GM12872 (cell line): ENCODE measurements around the gene C11orf91.

Source experiments
- TF ChIP-seq, protein P1 (sequence below): IDR thresholded peaks from 3 replicates; pipeline ENCODE4 v1.5.1; 2011; ENCODE audit warnings: low read depth, mild to moderate bottlenecking, low read length, moderate library complexity; ENCODE audit not compliant: insufficient read depth

C11orf91 gene

DNA sequence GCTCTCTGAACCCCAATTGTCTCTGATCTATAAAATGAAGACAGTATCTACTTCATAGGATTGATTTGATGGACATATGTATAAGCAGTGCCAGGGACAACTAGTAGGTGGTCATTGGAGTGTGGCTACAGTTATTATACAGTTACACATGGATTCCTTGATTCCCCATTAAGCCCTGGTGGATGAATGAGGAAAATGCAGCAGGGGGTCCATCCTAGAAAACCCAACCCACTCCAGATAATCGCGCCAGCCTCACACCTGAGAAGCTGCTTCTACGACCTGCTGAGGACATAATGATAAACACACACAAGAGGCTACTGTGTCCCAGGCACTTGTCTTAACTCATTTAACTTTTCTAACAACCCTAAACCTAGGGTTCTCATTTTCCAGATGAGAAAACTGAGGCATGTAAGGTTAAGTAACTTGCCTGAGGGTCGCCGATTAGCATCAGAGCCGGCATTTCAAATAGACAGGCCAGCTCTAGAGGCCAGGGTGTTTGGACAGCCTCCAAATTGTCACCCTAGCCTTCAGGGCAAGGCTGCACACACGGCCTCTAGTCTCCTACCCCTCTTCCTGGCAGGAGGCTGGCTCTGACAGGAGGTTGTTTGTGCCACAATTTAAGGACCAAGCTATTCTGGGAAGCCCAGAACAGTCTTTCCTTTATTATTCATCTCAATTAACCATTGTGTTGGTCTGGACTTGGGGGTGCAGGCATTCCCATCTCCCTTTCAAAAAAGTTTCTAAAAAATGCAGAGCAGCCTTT is 3.8 kb upstream of the C11orf91 start:
- TF ChIP-seq, protein P1, sequence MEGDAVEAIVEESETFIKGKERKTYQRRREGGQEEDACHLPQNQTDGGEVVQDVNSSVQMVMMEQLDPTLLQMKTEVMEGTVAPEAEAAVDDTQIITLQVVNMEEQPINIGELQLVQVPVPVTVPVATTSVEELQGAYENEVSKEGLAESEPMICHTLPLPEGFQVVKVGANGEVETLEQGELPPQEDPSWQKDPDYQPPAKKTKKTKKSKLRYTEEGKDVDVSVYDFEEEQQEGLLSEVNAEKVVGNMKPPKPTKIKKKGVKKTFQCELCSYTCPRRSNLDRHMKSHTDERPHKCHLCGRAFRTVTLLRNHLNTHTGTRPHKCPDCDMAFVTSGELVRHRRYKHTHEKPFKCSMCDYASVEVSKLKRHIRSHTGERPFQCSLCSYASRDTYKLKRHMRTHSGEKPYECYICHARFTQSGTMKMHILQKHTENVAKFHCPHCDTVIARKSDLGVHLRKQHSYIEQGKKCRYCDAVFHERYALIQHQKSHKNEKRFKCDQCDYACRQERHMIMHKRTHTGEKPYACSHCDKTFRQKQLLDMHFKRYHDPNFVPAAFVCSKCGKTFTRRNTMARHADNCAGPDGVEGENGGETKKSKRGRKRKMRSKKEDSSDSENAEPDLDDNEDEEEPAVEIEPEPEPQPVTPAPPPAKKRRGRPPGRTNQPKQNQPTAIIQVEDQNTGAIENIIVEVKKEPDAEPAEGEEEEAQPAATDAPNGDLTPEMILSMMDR, result no peak

DNA sequence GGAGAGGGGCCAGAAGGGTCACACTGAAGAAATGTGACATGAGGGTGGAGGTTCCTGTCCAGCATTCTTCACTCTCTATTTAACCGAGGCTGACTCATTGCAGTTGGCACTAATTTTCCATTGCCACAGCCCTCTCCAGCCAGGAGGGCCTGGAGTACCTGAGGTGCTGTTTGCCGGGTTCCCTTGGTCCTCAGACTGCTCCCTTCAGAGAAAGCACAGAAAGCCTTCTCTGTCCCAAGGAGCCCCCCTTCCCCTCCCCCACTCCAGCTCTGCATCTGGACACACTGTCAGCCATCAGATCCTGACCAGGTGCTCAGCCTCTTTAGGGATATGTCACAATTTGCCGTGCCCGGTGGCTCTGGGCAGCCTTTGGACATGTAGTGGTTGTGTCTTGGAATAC is 3.2 kb upstream of the C11orf91 start:
- TF ChIP-seq, protein P1, result no peak

DNA sequence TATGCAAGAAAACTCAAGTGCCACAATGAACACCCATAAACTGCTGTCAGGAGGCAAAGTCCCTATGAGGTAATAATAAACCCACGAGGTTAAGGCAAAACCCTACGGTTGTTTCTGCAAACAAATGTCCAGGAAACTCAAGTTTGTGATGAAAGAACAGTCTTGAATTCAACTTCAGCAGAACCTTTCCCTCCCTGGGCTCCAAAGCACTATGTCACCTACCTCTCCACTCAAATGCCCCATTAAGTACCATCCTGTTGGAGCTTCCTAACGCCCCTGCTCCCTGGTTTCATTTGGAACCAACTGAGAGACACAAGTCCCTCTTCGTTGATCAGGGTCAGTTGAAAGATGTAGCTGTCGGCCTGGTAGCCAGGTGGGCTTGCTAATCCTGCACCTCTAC is 2.6 kb upstream of the C11orf91 start:
- TF ChIP-seq, protein P1, result no peak

DNA sequence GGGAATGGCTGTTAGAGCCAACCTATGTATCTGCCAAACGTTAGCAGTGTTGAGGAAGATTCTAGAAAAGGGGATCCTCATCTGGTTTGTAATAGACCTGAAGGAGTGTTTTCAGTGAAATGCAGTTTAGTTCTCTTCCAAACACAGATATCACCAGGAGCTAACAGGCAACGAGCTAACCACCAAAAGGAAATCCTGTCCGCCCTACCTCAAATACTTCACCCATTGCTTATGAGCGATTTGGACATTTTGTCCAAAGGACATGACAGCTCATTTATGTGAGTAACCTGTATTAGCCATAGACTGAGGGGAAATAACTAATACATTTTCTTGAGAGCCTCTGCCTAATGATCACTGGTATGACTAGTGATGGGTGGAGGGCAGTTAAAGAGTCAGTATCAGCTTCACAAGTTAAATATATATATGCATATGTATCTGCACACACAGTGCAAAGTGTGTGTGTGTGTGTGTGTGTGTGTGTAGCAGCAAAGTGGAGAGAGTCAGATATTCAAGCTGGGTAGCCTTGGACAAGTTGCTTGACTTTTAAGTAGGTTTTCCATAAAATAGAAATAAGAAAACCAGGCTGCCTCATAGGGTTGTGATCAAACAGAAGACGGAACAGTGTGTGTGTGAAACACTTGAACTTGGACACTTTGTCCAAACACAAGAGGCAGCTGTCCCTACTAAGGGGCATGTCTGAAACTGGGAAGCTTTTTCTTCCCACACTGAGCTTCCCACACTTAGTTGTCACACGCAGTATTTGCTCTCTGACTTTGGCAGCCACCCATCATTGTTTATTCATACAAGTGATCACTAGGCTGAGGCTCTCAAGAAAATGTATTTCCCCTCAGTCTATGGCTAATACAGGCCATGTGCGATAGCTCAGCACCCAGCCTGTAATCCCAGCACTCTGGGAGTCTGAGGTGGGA is 940 bp upstream of the C11orf91 start:
- TF ChIP-seq, protein P1, result no peak

DNA sequence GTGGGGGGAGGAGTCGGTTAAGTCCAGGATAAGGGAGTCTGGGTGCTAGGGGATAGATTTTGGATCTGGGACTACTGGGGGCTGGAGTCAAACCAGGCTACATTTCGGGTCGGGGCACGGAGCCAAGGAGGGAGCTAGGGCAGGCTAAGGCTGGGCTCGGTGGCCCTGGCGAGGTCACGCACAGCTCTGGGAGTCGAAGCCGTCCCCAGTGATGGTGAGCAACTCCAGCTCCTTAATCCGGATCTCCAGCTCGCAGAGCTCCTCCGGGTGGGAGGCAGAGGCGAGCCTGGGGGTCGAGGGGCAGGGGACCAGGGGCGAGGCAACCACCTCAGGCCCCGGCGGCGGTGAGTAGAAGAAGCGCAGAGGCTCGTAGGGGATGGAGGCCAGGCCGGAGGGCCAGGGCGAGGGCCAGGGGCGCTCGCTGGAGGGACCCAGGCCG is 544 bp downstream of the C11orf91 start:
- TF ChIP-seq, protein P1, result no peak

DNA sequence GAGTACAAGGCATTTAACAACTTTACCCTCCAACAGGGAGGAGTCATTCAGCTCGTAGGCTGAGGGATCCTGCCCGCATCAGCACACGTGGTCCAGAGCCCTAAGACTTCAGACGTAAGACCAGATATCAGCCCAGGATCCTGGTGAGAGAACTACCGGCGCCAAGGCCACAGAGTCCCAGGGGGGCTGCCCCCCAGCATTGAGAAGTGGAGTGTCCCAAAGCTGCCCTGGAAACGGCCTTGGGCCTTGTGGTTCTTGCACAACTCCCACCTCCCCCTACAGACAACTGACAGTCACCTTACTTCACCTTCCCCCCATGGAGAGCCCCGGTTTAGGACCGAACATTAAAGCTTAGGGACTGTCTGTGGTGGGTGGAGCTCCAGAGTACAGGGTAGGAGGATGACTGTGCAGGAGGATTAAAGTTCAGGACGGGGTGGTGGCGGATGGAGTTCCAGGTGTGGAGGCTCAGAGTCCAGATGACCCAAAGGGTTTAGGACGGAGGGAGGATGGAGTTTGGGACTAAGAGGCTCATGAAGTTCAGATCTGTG is 1.0 kb downstream of the C11orf91 start:
- TF ChIP-seq, protein P1, result no peak

DNA sequence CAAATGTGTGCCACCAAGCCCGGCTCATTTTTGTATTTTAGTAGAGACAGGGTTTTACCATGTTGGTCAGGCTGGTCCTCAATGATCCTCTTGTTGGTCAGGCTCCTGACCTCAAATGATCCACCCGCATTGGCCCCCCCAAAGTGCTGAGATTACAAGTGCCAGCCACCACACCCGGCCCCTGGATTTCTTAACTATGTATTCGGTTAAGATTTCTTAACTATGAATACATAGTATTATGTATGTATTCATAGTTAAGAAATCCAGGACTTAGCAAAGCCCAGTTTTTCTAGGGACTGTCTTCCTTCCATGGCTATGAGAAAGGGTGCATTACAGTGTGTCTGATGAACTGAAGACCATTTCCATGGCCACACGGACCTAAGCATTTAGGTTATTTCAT is 1.7 kb downstream of the C11orf91 start:
- TF ChIP-seq, protein P1, result no peak
